Measurements from ENCODE around the gene ITPRID1. TPM values are rescaled to one million over a fixed set of nuclear protein-coding genes. Genes with fewer than 3 reads are reported as not detected.

Gene ITPRID1
- total RNA-seq, 1 experiment from 2014 or later, result not detected

DNA sequence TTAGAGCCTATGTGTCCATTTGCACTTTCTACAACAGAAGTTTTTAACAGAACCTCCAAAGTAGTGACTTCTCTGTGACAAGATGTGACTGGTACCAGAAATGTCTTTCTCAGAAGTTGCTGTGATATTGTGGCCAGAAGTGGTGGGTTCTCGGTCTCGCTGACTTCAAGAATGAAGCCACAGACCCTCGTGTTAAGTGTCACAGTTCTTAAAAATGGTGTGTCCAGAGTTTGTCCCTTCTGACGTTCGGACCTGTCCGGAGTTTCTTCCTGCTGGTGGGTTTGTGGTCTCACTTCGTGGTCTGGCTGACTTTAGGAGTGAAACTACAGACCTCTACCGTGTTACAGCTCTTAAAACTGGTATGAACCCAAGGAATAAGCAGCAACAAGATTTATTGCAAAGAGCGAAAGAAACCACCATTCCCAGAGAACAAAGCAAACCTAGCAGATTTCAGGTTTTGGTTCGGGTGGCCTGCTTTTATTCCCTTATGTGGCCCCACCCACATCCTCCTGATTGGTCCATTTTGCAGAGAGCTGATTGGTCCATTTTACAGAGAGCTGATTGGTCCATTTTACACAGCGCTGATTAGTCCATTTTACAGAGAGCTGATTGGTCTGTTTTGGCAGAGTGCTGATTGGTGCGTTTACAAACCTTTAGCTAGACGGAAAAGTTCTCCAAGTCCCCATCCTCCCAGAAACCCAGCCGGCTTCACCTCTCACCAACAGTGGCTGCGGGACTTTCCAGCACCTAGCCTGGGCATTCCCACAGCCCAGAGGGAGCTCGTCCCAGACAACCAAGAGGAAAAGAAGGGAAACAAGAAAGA is 3.0 kb downstream of the ITPRID1 start:
- Histone ChIP-seq H3K27ac (no peak overlapping the region), H3F3A (ENCODE audit: insufficient read depth, low read depth) (no peaks in the 10 kb centered on the region), H2AFZ (no peak overlapping the region), H3K4me2 (0 out of 2 replicates have a peak overlapping the region, but pooled peaks have one; percentile 3), H3K9me2 (ENCODE audit: insufficient read depth) (no peaks in the 10 kb centered on the region), H3K79me2 (ENCODE audit: low read depth) (no peaks in the 10 kb centered on the region), H3K4me3 (no peak overlapping the region), H3K9me3 (ENCODE audit: insufficient read depth, low read depth) (no peaks in the 10 kb centered on the region), H3K36me3 (ENCODE audit: low read depth) (no peaks in the 10 kb centered on the region), H3K4me1 (replicated peaks; ENCODE audit: insufficient read depth) (no peaks in the 10 kb centered on the region), H3K27me3 (ENCODE audit: insufficient read depth, low read depth) (peaks cover 12% of the 10 kb centered on the region; the same call in 1 of the 2 replicates), H4K20me1 (ENCODE audit: insufficient read depth) (no peaks in the 10 kb centered on the region)
- intact Hi-C loops (cut with micrococcal nuclease; ENCODE audit: unreplicated experiment), result no loop called here
- no TSS peak for BruUV-seq (replicated peaks)
- no peak for TF ChIP-seq EZH2 (IDR thresholded peaks at IDR 0.05; ENCODE audit: low read depth)
- no peak for TF ChIP-seq CTCF (conservative IDR thresholded peaks at IDR 0.05)
- ChIA-PET POLR2A (ENCODE audit: unreplicated experiment) (no interaction called here), CTCF (no interaction called here)
- DNase-seq, result no peak

GRCh38 chr7:31517513-31517912 is 3.6 kb downstream of the ITPRID1 start:
- Histone ChIP-seq H2AFZ (no peak overlapping the region), H3K36me3 (ENCODE audit: low read depth) (no peaks in the 10 kb centered on the region), H3F3A (ENCODE audit: insufficient read depth, low read depth) (no peaks in the 10 kb centered on the region), H3K4me2 (no peak overlapping the region), H3K9me3 (ENCODE audit: insufficient read depth, low read depth) (no peaks in the 10 kb centered on the region), H3K79me2 (ENCODE audit: low read depth) (no peaks in the 10 kb centered on the region), H3K4me1 (replicated peaks; ENCODE audit: insufficient read depth) (no peaks in the 10 kb centered on the region), H3K27ac (no peak overlapping the region), H3K27me3 (ENCODE audit: insufficient read depth, low read depth) (peaks cover 18% of the 10 kb centered on the region), H4K20me1 (ENCODE audit: insufficient read depth) (no peaks in the 10 kb centered on the region), H3K4me3 (no peak overlapping the region), H3K9me2 (ENCODE audit: insufficient read depth) (no peaks in the 10 kb centered on the region)
- no peak for DNase-seq
- TF ChIP-seq CTCF (conservative IDR thresholded peaks at IDR 0.05), result no peak
- no peak for TF ChIP-seq EZH2 (IDR thresholded peaks at IDR 0.05; ENCODE audit: low read depth)
- CTCF ChIA-PET, result no interaction called here
- POLR2A ChIA-PET (ENCODE audit: unreplicated experiment), result no interaction called here
- intact Hi-C loops (cut with micrococcal nuclease; ENCODE audit: unreplicated experiment), result no loop called here
- BruUV-seq (replicated peaks), result no TSS peak

GRCh38 chr7:31518766-31519165 is 4.9 kb downstream of the ITPRID1 start:
- no peaks in the 10 kb centered on the region for H3K36me3 ChIP-seq (ENCODE audit: low read depth)
- H3K79me2 ChIP-seq (ENCODE audit: low read depth), result no peaks in the 10 kb centered on the region
- peaks cover 24% of the 10 kb centered on the region for H3K27me3 ChIP-seq (ENCODE audit: insufficient read depth, low read depth)
- H3K4me2 ChIP-seq, result no peak overlapping the region
- H3K4me3 ChIP-seq, result no peak overlapping the region
- no peaks in the 10 kb centered on the region for H4K20me1 ChIP-seq (ENCODE audit: insufficient read depth)
- H3K9me2 ChIP-seq (ENCODE audit: insufficient read depth), result no peaks in the 10 kb centered on the region
- H2AFZ ChIP-seq, result no peak overlapping the region
- intact Hi-C loops (cut with micrococcal nuclease; ENCODE audit: unreplicated experiment), result no loop called here
- CTCF ChIA-PET, result no interaction called here
- DNase-seq, result no peak
- BruUV-seq (replicated peaks), result no TSS peak
- no peaks in the 10 kb centered on the region for H3K9me3 ChIP-seq (ENCODE audit: insufficient read depth, low read depth)
- H3K27ac ChIP-seq, result no peak overlapping the region
- TF ChIP-seq CTCF (conservative IDR thresholded peaks at IDR 0.05) (no peak), EZH2 (IDR thresholded peaks at IDR 0.05; ENCODE audit: low read depth) (no peak)
- no peaks in the 10 kb centered on the region for H3F3A ChIP-seq (ENCODE audit: insufficient read depth, low read depth)
- H3K4me1 ChIP-seq (replicated peaks; ENCODE audit: insufficient read depth), result no peaks in the 10 kb centered on the region
- POLR2A ChIA-PET (ENCODE audit: unreplicated experiment), result no interaction called here
